Ascending aorta (tissue), 2 donors: ENCODE data around the gene IGSF9. TPM values are rescaled to one million over a fixed set of nuclear protein-coding genes. Genes with fewer than 3 reads are reported as not detected.

Experiments
- DNase-seq, 2 donors: peaks; one replicate each; pipeline ENCODE4 v3.0.0-alpha.2; 2019; ENCODE audit warnings: low spot score in 2 of 2
- H3K27ac ChIP-seq, 2 donors: fragments of 200-600 bp; sonication (generic); one replicate each; pipeline ENCODE4 v1.5.1; 2016 to 2017; ENCODE audit warnings: mild to moderate bottlenecking in 1 of 2
- H3K27me3 ChIP-seq: fragments of 200-600 bp; sonication (generic); one replicate; pipeline ENCODE4 v1.5.1; 2017
- H3K36me3 ChIP-seq, 2 donors: fragments of 200-600 bp; sonication (generic); one replicate each; pipeline ENCODE4 v1.5.1; 2016
- H3K4me1 ChIP-seq, 2 donors: fragments of 200-600 bp; sonication (generic); one replicate each; pipeline ENCODE4 v1.5.1; 2016 to 2017; ENCODE audit warnings: mild to moderate bottlenecking in 1 of 2
- H3K4me3 ChIP-seq, 2 donors: fragments of 200-600 bp; sonication (generic); one replicate each; pipeline ENCODE4 v1.5.1; 2016 to 2017; ENCODE audit warnings: mild to moderate bottlenecking in 1 of 2
- H3K9me3 ChIP-seq, 2 donors: fragments of 200-600 bp; sonication (generic); one replicate each; pipeline ENCODE4 v1.5.1; 2016
- CTCF ChIP-seq, 3 experiments: fragments of 200-600 bp in 2 of 3; fragments of 450-650 bp in 1 of 3; sonication (generic) in 2 of 3; IDR thresholded peaks; one replicate each; pipeline ENCODE4 v1.5.1; 2016 to 2019; ENCODE audit warnings: antibody characterized with exemption in 3 of 3, mild to moderate bottlenecking in 1 of 3, moderate library complexity in 1 of 3
- intact Hi-C: fragments of 100-400 bp; cut with DNase I; formaldehyde crosslinking; loops from one replicate; pipeline ENCODE4 v1.15.1; 2023
- total RNA-seq: library from RNA; depleted of rRNA; stranded (reverse); fragments of >200 nt; gene quantifications from one replicate; pipeline ENCODE4 v1.1.0, GENCODE V29; 2016

IGSF9 gene
- total RNA-seq, 1 donor from 2014 or later = 0.11 TPM

- intact Hi-C loops = no loop called here
- Histone ChIP-seq H3K4me1 (peaks cover 0 to 19% of the 10 kb centered on the region in 2 donors), H3K36me3 (peaks cover 30 to 45% of the 10 kb centered on the region in 2 donors), H3K9me3 (no peaks in the 10 kb centered on the region), H3K27ac (peak overlapping the region; percentile 63 to 96), H3K27me3 (no peaks in the 10 kb centered on the region), H3K4me3 (no peak overlapping the region)
- TF ChIP-seq CTCF (IDR thresholded peaks at IDR 0.05) = no peak
- DNase-seq = no peak
Measured at GRCh38 chr1:159915571-159916241, 29.7 kb downstream of the IGSF9 start.

GRCh38 chr1:159914252-159915018 lies 31.0 kb downstream of the IGSF9 start:
- Histone ChIP-seq H3K27me3 (no peaks in the 10 kb centered on the region), H3K4me3 (no peak overlapping the region), H3K36me3 (peaks cover 19 to 32% of the 10 kb centered on the region in 2 donors), H3K4me1 (peaks cover 0 to 24% of the 10 kb centered on the region in 2 donors), H3K27ac (no peak overlapping the region), H3K9me3 (no peaks in the 10 kb centered on the region)
- intact Hi-C loops = no loop called here
- no peak for TF ChIP-seq CTCF (IDR thresholded peaks at IDR 0.05)
- DNase-seq = no peak

- no peak for DNase-seq
- no peak overlapping the region for H3K4me3 ChIP-seq
- intact Hi-C loops = no loop called here
- H3K9me3 ChIP-seq = no peaks in the 10 kb centered on the region
- H3K27me3 ChIP-seq = no peaks in the 10 kb centered on the region
- H3K27ac ChIP-seq = no peak overlapping the region
- TF ChIP-seq CTCF (IDR thresholded peaks at IDR 0.05) = no peak
- peaks cover 11 to 24% of the 10 kb centered on the region in 2 donors for H3K36me3 ChIP-seq
- peaks cover 0 to 21% of the 10 kb centered on the region in 2 donors for H3K4me1 ChIP-seq
Measured at GRCh38 chr1:159913451-159914192, 31.8 kb downstream of the IGSF9 start.

- no peak for TF ChIP-seq CTCF (IDR thresholded peaks at IDR 0.05)
- Histone ChIP-seq H3K36me3 (peaks cover 0 to 4% of the 10 kb centered on the region in 2 donors), H3K4me1 (peaks cover 0 to 14% of the 10 kb centered on the region in 2 donors), H3K27ac (peak overlapping the region; percentile 62 to 74), H3K27me3 (no peaks in the 10 kb centered on the region), H3K4me3 (no peak overlapping the region), H3K9me3 (no peaks in the 10 kb centered on the region)
- DNase-seq = no peak
- intact Hi-C loops = no loop called here
Measured at GRCh38 chr1:159911326-159912070, 33.9 kb downstream of the IGSF9 start.
